ENCODE results near the gene IGSF1.
"Not testable (repeated sequence)": the region's sequence is repeated elsewhere in the genome, so short reads cannot be mapped to it uniquely, and the experiment has no call there.

IGSF1 gene

DNA sequence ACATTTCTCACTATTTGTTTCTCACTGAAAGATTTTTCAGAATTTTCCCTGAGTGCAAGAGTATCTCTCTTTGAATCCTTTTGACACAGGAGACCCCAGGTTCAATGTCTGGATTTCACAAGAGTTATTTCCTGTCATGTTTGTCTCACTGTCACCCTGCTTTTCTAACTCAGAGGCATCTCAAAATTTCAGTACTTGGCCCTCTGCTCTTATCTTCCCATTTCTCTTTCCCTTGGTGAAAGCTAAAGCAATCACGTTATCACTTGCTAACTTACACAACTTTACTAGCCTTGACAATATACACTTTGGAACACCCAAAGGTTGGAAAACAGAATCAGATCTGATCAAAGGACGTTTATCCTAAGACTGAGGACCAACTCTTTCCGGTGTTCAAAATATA lies 17.3 kb downstream of the IGSF1 start:
- DNase-seq (ENCODE audit: low spot score), result no peak

- DNase-seq (ENCODE audit: low spot score), result no peak
These were observed 17.8 kb downstream of the IGSF1 start for GRCh38 chrX:131271274-131271673.

DNA sequence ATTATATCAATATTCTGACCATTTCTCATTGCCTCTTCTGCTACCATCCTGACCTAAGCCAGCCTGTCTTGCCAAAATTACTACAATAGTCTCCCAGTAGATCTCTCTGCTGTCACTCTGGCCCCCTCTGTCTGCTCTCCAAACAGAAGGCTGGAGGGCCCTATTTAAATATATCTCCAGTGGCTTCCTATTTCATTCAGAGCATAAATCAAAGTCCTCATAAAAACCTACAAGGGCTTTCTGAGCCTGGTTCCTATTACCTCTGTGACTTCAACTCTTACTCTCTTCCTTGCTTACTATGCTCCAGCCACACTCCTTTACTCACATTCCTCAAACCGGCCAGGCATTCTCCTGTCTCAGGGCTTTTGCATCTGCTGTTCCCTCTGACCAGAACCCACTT lies 19.0 kb downstream of the IGSF1 start:
- no peak for DNase-seq (ENCODE audit: low spot score)

GRCh38 chrX:131264665-131265064 lies 24.4 kb downstream of the IGSF1 start:
- DNase-seq (ENCODE audit: low spot score), result no peak

- DNase-seq (ENCODE audit: low spot score), result peak; percentile 3
These were observed 25.1 kb downstream of the IGSF1 start for GRCh38 chrX:131264053-131264452.

DNA sequence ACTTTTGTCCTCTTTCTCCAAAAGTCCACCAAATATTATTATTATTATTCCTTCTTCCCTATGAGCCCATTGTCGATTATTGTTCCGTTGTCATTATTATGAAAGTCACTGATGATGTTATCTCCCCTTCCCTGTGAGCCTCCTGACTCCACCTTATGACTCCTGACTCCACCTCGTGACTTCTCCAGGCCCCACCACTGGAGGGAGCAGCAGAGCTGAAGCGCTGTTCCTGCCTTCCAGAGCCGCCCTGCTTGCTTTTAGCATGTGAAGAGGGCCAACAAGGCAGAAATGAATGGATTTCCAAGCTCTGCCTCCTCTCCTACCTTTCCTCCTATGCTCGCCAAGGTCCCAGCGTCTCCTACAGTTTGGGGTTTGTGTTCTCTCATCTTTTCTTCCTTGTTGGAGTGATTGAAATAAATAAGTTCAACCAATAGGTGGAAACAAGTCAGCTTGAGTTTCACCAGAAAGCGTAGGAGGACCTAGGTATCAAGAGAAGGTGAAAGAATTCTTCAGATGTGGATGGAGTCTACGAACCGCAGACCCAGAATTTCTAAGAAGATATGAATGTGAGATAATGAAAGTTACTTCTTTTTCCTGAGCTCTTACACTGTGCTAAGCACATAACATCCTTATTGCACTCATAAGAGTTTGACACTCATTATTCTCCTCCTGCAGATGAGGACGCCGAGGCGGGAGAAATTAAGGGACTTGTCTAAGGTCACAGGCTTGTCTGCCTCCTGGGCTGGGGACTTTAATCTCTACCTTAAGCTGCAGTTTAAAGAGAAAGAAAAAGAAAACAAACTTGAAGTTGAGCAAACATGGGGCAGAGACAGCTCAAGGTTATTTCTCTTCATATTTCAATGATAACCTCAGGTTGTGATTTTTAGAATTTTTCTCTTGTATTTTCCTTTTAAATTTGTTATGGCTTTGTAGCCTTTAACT lies 26.1 kb downstream of the IGSF1 start:
- no peak for DNase-seq (ENCODE audit: low spot score)

GRCh38 chrX:131262200-131262599 lies 26.9 kb downstream of the IGSF1 start:
- no peak for DNase-seq (ENCODE audit: low spot score)

- no peak for DNase-seq (ENCODE audit: low spot score)
These were observed 31.7 kb downstream of the IGSF1 start for GRCh38 chrX:131257367-131257766.

- not testable (repeated sequence) for DNase-seq (ENCODE audit: low spot score)
These were observed 37.9 kb downstream of the IGSF1 start for GRCh38 chrX:131250984-131251738.

- no peak for DNase-seq (ENCODE audit: low spot score)
These were observed 50.0 kb downstream of the IGSF1 start for GRCh38 chrX:131239057-131239456.

DNA sequence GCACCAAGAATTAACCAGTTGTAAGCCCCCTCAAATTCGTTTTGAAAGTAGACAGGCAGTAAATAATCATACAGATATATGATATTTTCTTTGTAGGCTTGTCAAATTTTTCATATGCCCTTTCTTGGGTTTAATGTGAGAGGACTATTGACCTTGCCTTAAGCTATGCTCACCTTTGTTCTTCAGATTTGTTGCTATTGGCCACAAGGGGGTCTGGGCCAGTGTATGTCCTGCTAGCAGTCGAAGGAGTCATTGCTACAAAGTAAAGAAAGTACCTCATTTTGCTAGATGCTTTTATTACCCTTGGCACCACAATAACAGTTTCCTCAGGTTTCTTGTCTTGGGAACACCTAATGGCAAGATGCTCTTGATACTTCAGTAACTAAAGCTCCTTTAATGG lies 51.7 kb downstream of the IGSF1 start:
- DNase-seq (ENCODE audit: low spot score), result no peak

DNA sequence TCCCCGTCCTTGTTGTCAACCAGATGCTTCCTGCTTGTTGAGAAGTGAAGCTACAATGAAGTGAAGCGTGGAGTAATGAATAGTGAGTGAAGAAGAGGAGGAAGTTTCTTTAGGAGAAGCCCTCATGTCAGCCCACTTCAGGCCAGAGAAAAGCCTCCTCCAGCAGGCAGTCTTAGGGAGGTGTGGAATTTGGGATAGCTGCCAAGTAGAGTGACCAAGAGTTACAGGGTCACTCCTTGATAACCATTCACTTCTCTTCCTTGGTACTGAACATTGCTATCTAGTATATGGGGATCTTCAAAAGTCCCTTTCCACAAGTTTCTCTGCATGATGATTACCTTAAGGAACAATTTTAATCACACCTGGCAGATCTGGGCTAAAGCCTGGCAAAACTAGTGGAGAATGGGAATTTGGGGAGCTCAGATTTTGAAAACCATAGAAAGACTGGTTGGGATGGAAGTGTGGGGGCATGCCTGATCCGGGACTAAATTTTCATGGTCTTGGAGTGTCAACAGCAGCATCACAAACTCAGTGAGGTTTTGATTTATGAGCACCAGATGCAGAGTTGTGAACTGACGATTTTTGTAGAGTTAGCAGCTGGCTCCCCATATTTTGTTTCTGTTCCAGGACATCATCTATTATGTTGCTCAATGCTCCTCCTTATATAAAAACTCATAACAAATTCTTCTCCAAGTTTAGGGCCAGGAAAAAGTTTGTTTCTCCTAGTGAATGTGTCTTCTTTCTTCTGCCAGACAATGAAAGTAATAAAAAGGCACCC lies 53.1 kb downstream of the IGSF1 start:
- no peak for DNase-seq (ENCODE audit: low spot score)

GRCh38 chrX:131227608-131228007 lies 61.5 kb downstream of the IGSF1 start:
- no peak for DNase-seq (ENCODE audit: low spot score)

- no peak for DNase-seq (ENCODE audit: low spot score)
These were observed 62.5 kb downstream of the IGSF1 start for GRCh38 chrX:131226591-131226990.

DNA sequence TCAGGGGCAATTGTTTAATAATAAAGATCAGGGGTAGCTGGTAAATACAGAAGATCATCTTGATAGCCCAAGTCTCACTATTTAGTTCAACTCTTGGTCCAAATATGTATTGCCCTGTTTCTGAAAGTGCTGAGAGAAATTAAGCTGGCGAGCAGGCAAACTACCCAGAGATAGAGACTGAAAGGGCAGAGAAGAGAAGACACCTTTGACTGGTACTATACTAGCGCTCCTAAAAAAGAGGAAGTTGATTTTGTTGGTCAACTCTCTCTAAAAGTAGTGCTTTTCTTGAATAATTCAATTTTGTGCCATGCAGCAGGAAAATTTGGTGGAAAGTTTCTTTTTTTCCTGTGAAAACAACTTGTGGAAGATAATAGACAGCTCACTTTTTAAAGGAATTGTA lies 64.0 kb downstream of the IGSF1 start:
- no peak for DNase-seq (ENCODE audit: low spot score)

All from pons (tissue), 1 donor.